Mesothelial cell of epicardium (in vitro differentiated cells): ENCODE measurements around the gene SFRP5. TPM values are rescaled to one million over a fixed set of nuclear protein-coding genes. Genes with fewer than 3 reads are reported as not detected.

Experiments
- DNase-seq, 2 experiments: peaks; one replicate each; pipeline ENCODE4 v3.0.0; 2021; ENCODE audit warnings: low spot score in 2 of 2; ENCODE audit not compliant: unreplicated experiment in 2 of 2
- H3K27ac Mint-ChIP-seq: 2 replicates; pipeline ENCODE4 v1.8.0; 2021; ENCODE audit warnings: mixed read lengths
- H3K27me3 Mint-ChIP-seq: 2 replicates; pipeline ENCODE4 v1.8.0; 2021; ENCODE audit warnings: low read depth, mixed read lengths
- H3K36me3 Mint-ChIP-seq: 2 replicates; pipeline ENCODE4 v1.8.0; 2021; ENCODE audit warnings: mixed read lengths
- H3K4me1 Mint-ChIP-seq: 2 replicates; pipeline ENCODE4 v1.8.0; 2021; ENCODE audit warnings: mixed read lengths
- H3K4me3 Mint-ChIP-seq: 2 replicates; pipeline ENCODE4 v1.8.0; 2021; ENCODE audit warnings: mild to moderate bottlenecking, moderate library complexity, mixed read lengths
- H3K9me3 Mint-ChIP-seq: 2 replicates; pipeline ENCODE4 v1.8.0; 2021; ENCODE audit warnings: mixed read lengths
- total RNA-seq: library from RNA; stranded (reverse); gene quantifications from 3 replicates; pipeline ENCODE4 v1.2.1, GENCODE V29; 2021
- TF ChIP-seq, protein P1 (sequence below): fragments of 200-600 bp; sonication (generic); IDR thresholded peaks from one replicate; pipeline ENCODE4 v1.5.0; 2021; ENCODE audit warnings: antibody characterized with exemption; ENCODE audit not compliant: unreplicated experiment

The SFRP5 gene
- total RNA-seq, 1 donor from 2014 or later, result 0.69 TPM

DNA sequence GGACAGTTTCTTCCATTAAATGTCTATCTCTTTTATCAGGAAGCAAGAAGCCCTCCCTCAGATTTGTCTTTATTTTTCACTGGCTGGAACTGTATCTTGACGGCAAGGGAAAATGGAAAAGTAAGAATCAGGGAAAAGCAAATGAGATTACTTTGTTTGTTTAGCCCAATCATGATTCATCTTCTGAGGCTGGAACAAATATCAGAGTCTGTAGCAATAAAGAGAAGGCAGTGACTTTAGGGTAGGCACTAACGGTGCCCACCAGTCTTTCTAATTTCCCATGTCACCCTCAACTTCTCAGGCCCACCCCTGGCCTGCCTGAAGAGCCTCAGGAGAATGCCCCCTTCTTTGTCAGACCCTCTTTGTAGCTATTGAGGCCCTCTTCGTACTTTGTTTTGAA is 41.5 kb upstream of the SFRP5 start:
- Mint-ChIP-seq H3K27me3 (peaks cover 46% of the 10 kb centered on the region), H3K9me3 (no peaks in the 10 kb centered on the region), H3K36me3 (no peaks in the 10 kb centered on the region), H3K27ac (no peak overlapping the region), H3K4me3 (no peak overlapping the region), H3K4me1 (no peaks in the 10 kb centered on the region)
- TF ChIP-seq, protein P1, sequence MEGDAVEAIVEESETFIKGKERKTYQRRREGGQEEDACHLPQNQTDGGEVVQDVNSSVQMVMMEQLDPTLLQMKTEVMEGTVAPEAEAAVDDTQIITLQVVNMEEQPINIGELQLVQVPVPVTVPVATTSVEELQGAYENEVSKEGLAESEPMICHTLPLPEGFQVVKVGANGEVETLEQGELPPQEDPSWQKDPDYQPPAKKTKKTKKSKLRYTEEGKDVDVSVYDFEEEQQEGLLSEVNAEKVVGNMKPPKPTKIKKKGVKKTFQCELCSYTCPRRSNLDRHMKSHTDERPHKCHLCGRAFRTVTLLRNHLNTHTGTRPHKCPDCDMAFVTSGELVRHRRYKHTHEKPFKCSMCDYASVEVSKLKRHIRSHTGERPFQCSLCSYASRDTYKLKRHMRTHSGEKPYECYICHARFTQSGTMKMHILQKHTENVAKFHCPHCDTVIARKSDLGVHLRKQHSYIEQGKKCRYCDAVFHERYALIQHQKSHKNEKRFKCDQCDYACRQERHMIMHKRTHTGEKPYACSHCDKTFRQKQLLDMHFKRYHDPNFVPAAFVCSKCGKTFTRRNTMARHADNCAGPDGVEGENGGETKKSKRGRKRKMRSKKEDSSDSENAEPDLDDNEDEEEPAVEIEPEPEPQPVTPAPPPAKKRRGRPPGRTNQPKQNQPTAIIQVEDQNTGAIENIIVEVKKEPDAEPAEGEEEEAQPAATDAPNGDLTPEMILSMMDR, result no peak
- DNase-seq, result no peak

DNA sequence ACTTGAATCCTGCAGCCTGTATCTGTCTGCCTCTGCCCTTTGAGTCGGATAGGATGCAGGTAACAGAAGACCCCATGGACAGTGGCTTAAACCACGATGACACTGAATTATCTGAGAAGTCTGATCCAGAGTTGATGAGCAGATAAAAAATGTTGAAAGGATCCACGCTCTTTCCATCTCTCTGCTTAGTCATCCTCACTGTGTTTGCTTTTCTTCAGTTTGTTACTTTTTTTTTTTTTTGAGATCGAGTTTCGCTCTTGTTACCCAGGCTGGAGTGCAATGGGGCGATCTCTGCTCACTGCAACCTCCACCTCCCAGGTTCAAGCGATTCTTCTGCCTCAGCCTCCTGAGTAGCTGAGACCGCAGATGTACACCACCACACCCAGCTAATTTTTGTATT is 40.9 kb upstream of the SFRP5 start:
- Mint-ChIP-seq H3K27me3 (peaks cover 44% of the 10 kb centered on the region), H3K27ac (no peak overlapping the region), H3K9me3 (no peaks in the 10 kb centered on the region), H3K4me3 (no peak overlapping the region), H3K4me1 (no peaks in the 10 kb centered on the region), H3K36me3 (no peaks in the 10 kb centered on the region)
- TF ChIP-seq, protein P1, result no peak
- DNase-seq, result no peak

DNA sequence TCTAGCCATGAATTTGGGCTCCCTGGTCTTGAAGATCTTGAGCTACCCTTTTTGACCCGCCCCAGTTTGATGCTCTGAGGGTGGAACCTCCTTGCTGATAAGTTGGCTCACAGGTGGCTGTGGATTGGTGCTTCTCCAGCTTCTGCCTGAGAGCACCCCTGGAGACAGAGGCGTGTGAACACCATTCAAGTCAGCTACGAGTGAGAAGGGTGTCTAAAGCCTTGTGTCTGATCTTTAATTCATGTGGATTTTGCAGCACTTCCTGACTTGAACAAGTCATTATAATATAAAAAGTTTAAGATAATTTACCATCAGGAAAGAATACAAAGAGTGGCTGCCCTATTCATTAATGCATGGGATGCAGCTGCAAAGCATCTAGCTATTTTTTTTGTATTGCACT is 40.2 kb upstream of the SFRP5 start:
- Mint-ChIP-seq H3K9me3 (no peaks in the 10 kb centered on the region), H3K36me3 (no peaks in the 10 kb centered on the region), H3K27ac (no peak overlapping the region), H3K27me3 (peaks cover 38% of the 10 kb centered on the region), H3K4me1 (no peaks in the 10 kb centered on the region), H3K4me3 (no peak overlapping the region)
- no peak for DNase-seq
- TF ChIP-seq, protein P1, result no peak

DNA sequence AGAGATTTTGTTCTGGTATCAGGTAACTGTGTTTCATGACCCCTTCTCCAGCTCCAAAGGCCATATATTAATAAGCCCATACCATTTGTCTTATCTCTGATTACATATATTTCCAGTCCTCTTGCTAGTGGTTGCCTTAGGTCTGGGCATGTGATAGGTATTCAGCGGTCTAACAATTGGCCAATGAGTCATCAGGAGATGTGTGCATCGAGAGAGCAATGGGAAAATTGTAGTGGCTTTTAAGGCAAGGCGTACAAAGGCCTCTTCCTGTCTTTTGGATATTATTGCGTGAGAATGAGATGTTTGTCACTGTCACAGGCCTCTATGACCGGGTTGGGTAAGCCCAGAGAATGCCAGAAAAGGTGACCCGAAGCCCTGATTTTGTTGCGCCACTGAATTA is 38.6 kb upstream of the SFRP5 start:
- Mint-ChIP-seq H3K27ac (no peak overlapping the region), H3K4me1 (no peaks in the 10 kb centered on the region), H3K4me3 (no peak overlapping the region), H3K36me3 (no peaks in the 10 kb centered on the region), H3K27me3 (peaks cover 33% of the 10 kb centered on the region), H3K9me3 (no peaks in the 10 kb centered on the region)
- TF ChIP-seq, protein P1, result no peak
- no peak for DNase-seq

DNA sequence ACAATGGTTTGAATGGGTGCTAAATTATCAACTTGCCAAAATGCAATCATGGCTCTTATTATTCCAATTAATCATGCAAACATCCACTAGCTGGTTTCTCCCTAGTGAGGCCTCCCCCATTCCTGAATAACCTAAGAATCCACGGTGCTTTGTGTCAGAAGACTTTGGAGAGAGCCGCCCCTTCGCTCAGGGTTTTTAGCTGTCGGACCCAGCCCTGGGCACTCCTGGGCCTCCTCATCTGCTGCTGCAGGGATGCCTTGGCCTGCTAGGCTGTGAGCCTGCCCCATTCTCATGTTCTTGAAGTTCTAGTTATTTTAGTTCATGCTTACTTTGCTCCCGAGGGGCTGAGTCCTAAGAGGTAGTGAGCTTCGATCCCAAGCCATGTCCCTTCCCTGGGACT is 34.1 kb upstream of the SFRP5 start:
- H3K27me3 Mint-ChIP-seq, result peaks cover 31% of the 10 kb centered on the region
- H3K4me1 Mint-ChIP-seq, result no peaks in the 10 kb centered on the region
- H3K27ac Mint-ChIP-seq, result no peak overlapping the region
- TF ChIP-seq, protein P1, result no peak
- H3K36me3 Mint-ChIP-seq, result no peaks in the 10 kb centered on the region
- DNase-seq, result no peak
- H3K9me3 Mint-ChIP-seq, result no peaks in the 10 kb centered on the region
- no peak overlapping the region for H3K4me3 Mint-ChIP-seq
